Stimulated activated naive B cell treated with anti-CD40 and anti-IgM and Interleukin-4, amounts not matched to agents 10 μg/mL and 1 μg/mL and 100 μg/mL, for 72 hours (primary cell): ENCODE measurements around the gene TOMM5.

Experiments
- ATAC-seq, 2 donors: fragments of 150-1000 bp; cut with Tn5 transposase; replicated peaks; 2 replicates each; pipeline ENCODE4 v1.10.0; 2021; ENCODE audit warnings: moderate library complexity in 1 of 2
- DNase-seq: peaks from one replicate; pipeline ENCODE4 v3.0.0; 2021
- H3K27ac Mint-ChIP-seq: one replicate; pipeline ENCODE4 v1.8.0; 2022; ENCODE audit warnings: mild to moderate bottlenecking, mixed read lengths
- H3K27me3 Mint-ChIP-seq, 2 donors: one replicate each; pipeline ENCODE4 v1.8.0; 2022; ENCODE audit warnings: mixed read lengths in 2 of 2
- H3K36me3 Mint-ChIP-seq, 2 donors: one replicate each; pipeline ENCODE4 v1.8.0; 2022; ENCODE audit warnings: mixed read lengths in 2 of 2, mild to moderate bottlenecking in 1 of 2
- H3K4me1 Mint-ChIP-seq, 2 donors: one replicate each; pipeline ENCODE4 v1.8.0; 2022; ENCODE audit warnings: mixed read lengths in 2 of 2, mild to moderate bottlenecking in 1 of 2
- H3K4me3 Mint-ChIP-seq, 2 donors: one replicate each; pipeline ENCODE4 v1.8.0; 2022; ENCODE audit warnings: mild to moderate bottlenecking in 2 of 2, mixed read lengths in 2 of 2, moderate library complexity in 1 of 2
- H3K9me3 Mint-ChIP-seq, 2 donors: one replicate each; pipeline ENCODE4 v1.8.0; 2022; ENCODE audit warnings: mixed read lengths in 2 of 2, mild to moderate bottlenecking in 1 of 2

TOMM5 gene

DNA sequence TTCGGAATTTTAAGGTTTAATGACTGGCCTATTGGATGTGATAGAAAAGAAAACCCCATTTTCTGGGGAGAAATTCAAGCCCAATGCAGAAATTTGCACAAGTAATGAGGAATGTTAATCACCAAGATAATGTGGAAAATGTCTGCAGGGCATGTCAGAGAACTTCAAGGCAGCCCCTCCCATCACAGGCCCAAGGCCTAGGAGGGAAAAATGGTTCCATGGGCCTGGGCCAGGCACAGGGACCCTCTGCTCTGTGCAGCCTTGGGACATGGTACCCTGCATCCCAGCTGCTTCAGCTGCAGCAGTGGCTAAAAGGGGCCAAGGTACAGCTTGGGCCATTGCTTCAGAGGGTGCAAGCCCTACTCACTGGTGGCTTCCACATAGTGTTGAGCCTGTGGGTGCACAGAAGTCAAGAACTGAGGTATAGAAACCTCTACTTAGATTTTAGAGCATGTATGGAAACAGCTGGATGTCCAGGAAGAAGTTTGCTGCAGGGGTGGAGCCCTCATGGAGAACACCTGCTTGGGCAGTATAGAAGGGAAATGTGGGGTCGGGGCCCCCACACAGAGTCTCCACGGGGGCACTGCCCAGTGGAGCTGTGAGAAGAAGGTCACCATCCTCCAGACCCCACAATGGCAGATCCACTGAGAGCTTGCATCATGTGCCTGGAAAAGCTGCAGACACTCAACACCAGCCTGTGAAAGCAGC lies 28.4 kb downstream of the TOMM5 start:
- no peak overlapping the region for H3K4me3 Mint-ChIP-seq
- H3K36me3 Mint-ChIP-seq = peaks cover 46 to 60% of the 10 kb centered on the region in 2 donors
- H3K4me1 Mint-ChIP-seq = peaks cover 55 to 93% of the 10 kb centered on the region in 2 donors
- no peak for DNase-seq
- no peaks in the 10 kb centered on the region for H3K27me3 Mint-ChIP-seq
- ATAC-seq = no peak
- peak overlapping the region; percentile 20 for H3K27ac Mint-ChIP-seq
- peaks cover 9 to 12% of the 10 kb centered on the region in 2 donors for H3K9me3 Mint-ChIP-seq

DNA sequence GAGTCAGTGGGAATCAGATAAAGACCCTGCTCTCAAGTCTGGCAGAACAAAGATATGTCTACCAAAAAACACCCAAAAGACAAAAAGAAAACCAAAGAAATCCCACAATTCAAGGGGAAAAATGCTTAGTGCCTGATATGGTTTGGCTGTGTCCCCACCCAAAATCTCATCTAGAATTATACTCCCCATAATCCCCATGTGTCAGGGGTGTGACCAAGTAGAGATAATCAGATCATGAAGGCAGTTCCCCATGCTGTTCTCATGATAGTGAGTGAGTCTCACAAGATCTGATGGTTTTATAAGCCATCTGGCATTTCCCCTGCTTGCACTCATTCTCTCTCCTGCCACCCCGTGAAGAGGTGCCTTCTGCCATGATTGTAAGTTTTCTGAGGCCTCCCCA lies 29.6 kb downstream of the TOMM5 start:
- H3K27me3 Mint-ChIP-seq = no peaks in the 10 kb centered on the region
- peaks cover 41 to 58% of the 10 kb centered on the region in 2 donors for H3K36me3 Mint-ChIP-seq
- peak overlapping the region; percentile 47 for H3K27ac Mint-ChIP-seq
- peak overlapping the region in 1 of 2 donors; percentile 30 for H3K4me3 Mint-ChIP-seq
- no peak for ATAC-seq
- no peak for DNase-seq
- peaks cover 9 to 12% of the 10 kb centered on the region in 2 donors for H3K9me3 Mint-ChIP-seq
- peaks cover 53 to 83% of the 10 kb centered on the region in 2 donors for H3K4me1 Mint-ChIP-seq

DNA sequence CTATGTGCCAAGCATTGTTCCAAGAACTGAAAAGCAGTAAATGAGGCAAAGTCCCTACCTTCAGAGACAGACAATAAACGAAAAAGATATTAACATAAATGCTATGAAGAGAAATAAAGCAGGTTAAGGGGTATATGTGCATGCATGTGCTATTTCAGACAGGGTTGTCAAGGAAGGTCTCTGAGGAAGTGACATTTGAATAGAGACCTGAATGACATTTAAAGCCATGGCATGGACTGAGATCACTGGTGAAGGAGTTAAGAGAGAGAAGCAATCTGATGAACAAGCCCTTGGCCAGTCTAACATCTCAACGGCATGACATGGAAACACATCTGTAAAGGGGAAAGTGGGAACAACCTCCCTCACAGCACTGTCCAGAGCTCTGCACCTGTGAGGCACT lies 30.7 kb downstream of the TOMM5 start:
- Mint-ChIP-seq H3K4me1 (peaks cover 52 to 71% of the 10 kb centered on the region in 2 donors), H3K9me3 (peaks cover 9 to 12% of the 10 kb centered on the region in 2 donors), H3K27me3 (no peaks in the 10 kb centered on the region), H3K4me3 (peak overlapping the region; percentile 64 to 65), H3K27ac (peak overlapping the region; percentile 91), H3K36me3 (peaks cover 41 to 65% of the 10 kb centered on the region in 2 donors)
- DNase-seq = no peak
- ATAC-seq = peak; percentile 56 to 70

DNA sequence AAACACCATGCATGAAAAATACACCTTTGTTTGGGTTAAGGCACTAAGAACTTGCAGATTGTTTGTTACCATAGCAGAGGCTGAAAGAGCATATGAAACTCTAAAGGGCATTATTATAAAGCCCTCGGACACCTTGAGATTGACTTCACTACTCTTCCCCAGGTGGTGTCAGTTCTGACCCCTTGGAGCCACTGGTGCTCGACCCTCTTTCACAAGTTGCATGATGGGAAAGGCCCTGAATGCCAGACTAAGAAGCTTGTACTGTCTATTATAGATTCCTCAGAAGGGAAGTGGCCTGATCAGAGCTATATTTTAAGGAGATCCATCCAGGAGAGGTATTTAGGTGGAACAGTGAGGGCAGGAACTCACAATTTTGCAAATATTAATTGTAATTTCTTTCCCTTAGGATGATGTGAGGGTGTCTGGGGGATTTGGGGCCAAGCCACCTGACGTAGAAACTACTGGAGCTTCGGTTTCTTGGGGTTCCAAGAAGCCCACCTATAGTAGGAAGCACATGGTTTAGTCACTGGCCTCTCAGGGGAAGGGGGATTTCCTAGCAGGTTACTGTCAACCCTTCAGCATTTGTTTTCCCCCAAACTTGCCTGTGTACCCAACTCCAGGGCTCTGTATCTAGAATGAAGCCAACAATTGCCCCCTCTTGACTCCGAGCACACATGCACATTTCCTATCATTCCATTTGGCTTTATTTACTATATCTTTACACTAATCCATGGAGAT lies 32.4 kb downstream of the TOMM5 start:
- DNase-seq (no peak), ATAC-seq (peak; percentile 80 to 81)
- Mint-ChIP-seq H3K36me3 (peaks cover 34 to 63% of the 10 kb centered on the region in 2 donors), H3K4me1 (peaks cover 41 to 55% of the 10 kb centered on the region in 2 donors), H3K4me3 (peak overlapping the region in 1 of 2 donors; percentile 8), H3K27me3 (no peaks in the 10 kb centered on the region), H3K9me3 (peaks cover 9% of the 10 kb centered on the region in 2 donors), H3K27ac (peak overlapping the region; percentile 84)

DNA sequence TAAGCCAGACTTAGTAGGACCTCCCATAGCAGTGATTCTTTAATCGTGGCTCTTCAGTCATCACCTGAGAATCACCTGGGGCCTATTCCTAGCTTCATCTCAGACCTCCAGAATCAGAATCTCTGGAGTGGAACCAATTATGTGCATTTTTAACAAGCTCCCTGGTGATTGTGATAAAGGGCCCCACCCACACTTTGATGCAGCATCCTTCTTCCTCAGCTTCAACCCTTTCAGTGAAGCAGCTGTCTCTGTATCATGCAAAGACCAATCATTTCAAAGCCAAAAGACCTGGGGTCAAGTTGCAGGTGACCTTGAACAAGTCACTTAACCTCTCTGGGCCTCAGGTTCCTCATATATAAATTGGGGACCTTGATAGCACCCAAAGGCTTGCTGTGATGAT lies 33.3 kb downstream of the TOMM5 start:
- Mint-ChIP-seq H3K4me3 (no peak overlapping the region), H3K4me1 (peaks cover 40 to 47% of the 10 kb centered on the region in 2 donors), H3K27ac (peak overlapping the region; percentile 42), H3K9me3 (peaks cover 8 to 9% of the 10 kb centered on the region in 2 donors), H3K27me3 (no peaks in the 10 kb centered on the region), H3K36me3 (peaks cover 25 to 54% of the 10 kb centered on the region in 2 donors)
- no peak for ATAC-seq
- no peak for DNase-seq

DNA sequence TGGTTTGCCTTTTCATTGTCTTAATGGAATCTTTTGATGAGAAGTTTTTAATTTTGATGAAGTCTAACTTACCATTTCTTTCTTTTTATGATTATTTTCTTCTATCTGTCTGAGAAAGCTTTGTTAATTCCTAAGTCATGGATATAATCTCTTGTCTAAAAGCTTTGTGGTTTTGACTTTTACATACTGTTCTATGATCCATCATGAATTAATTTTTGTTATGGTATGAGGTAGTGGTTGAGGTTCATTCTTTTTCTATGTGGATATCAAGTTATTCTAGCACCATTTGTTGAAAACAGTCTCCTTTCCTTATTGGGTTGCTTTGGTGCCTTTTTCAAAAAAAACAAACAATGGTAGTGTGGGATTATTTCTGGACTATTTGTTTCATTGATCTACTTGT lies 36.6 kb downstream of the TOMM5 start:
- DNase-seq (no peak), ATAC-seq (no peak)
- H3K4me3 Mint-ChIP-seq = no peak overlapping the region
- H3K4me1 Mint-ChIP-seq = peaks cover 23 to 31% of the 10 kb centered on the region in 2 donors
- H3K27ac Mint-ChIP-seq = no peak overlapping the region
- H3K27me3 Mint-ChIP-seq = no peaks in the 10 kb centered on the region
- H3K36me3 Mint-ChIP-seq = peaks cover 6 to 27% of the 10 kb centered on the region in 2 donors
- H3K9me3 Mint-ChIP-seq = no peaks in the 10 kb centered on the region

DNA sequence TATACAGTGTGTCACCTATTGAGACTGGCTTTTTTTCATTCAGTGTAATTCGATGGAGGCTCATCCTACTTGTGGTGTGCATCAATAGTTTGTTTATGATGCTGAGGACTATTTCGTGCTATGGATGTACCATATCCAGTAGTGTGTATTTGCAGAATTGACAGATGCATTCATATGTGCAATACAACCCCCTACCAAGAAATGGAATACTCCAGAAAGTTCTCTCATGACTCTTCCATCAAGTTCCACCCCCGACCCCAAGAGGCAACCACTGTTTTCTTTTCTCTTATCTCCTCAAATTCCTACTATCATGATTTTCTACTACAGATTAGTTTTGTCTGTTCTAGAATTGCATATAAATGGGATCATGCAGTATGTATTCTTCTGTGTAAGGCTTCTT lies 38.1 kb downstream of the TOMM5 start:
- Mint-ChIP-seq H3K4me1 (peaks cover 19 to 24% of the 10 kb centered on the region in 2 donors), H3K27me3 (no peaks in the 10 kb centered on the region), H3K4me3 (no peak overlapping the region), H3K27ac (no peak overlapping the region), H3K36me3 (peaks cover 4 to 21% of the 10 kb centered on the region in 2 donors), H3K9me3 (no peaks in the 10 kb centered on the region)
- ATAC-seq (no peak), DNase-seq (no peak)

DNA sequence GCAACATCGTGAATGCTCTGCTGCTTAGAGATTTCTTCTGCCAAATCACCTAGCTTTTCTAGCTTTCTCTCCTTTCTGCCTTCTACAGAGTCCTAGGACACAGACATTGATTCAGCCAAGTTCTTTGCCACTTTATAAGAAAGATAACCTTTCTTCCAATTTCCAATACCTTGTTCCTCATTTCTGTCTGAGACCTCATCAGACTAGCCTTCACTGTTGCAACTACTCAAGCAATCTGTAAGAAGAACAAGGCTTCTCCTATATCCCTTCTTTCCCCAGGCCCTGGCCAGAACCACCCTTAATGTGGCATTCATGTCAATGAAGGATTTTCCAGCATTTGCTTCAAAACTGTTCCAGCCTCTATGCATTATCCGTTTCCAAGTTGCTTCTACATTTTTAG lies 40.5 kb downstream of the TOMM5 start:
- Mint-ChIP-seq H3K4me3 (no peak overlapping the region), H3K4me1 (peaks cover 19 to 38% of the 10 kb centered on the region in 2 donors), H3K27me3 (no peaks in the 10 kb centered on the region), H3K27ac (no peak overlapping the region), H3K9me3 (no peaks in the 10 kb centered on the region), H3K36me3 (peaks cover 4 to 18% of the 10 kb centered on the region in 2 donors)
- ATAC-seq = peak; percentile 46 to 56
- DNase-seq = no peak

DNA sequence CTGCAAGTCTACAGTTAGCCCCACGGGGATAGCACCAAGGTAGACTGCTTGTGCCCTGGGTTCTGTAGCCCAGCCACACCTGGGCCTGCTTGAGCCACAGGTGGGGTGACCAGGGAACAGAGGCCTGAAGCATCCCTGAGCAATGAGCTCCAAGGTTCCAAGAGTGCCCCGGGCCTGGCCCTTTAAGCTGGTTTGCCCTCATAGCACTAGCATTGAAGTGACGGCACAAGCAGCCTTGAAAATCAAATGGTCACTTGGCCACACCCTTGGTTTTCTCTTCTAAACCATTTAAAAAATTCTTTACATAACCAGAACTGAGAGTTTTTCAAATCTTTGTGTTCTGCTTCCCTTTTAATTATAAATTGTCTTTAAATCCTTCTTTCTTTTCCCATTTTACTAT lies 40.9 kb downstream of the TOMM5 start:
- no peak overlapping the region for H3K27ac Mint-ChIP-seq
- H3K9me3 Mint-ChIP-seq = no peaks in the 10 kb centered on the region
- no peaks in the 10 kb centered on the region for H3K27me3 Mint-ChIP-seq
- no peak for ATAC-seq
- H3K4me3 Mint-ChIP-seq = no peak overlapping the region
- H3K36me3 Mint-ChIP-seq = peaks cover 4 to 17% of the 10 kb centered on the region in 2 donors
- peaks cover 19 to 38% of the 10 kb centered on the region in 2 donors for H3K4me1 Mint-ChIP-seq
- no peak for DNase-seq

DNA sequence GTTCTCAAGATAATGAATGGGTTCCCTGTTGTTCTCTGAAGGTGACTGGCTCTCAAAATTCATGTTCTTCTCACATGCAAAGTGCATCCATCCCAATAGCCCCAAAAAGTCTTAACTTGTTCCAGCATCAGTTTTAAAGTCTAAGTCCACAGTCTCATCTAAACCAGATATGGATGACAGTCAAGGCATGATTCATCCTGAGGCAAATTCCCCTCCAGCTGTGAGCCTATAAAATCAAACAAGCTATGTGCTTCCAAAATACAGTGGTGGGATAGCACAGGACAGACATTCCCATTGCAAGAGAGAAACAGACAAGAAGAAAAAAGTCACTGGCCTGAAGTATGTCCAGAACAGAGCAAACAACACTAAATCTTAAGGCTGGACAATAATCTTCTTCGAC lies 41.6 kb downstream of the TOMM5 start:
- no peaks in the 10 kb centered on the region for H3K9me3 Mint-ChIP-seq
- H3K4me3 Mint-ChIP-seq = no peak overlapping the region
- peaks cover 4 to 17% of the 10 kb centered on the region in 2 donors for H3K36me3 Mint-ChIP-seq
- DNase-seq (no peak), ATAC-seq (no peak)
- peaks cover 19 to 38% of the 10 kb centered on the region in 2 donors for H3K4me1 Mint-ChIP-seq
- H3K27ac Mint-ChIP-seq = no peak overlapping the region
- no peaks in the 10 kb centered on the region for H3K27me3 Mint-ChIP-seq

DNA sequence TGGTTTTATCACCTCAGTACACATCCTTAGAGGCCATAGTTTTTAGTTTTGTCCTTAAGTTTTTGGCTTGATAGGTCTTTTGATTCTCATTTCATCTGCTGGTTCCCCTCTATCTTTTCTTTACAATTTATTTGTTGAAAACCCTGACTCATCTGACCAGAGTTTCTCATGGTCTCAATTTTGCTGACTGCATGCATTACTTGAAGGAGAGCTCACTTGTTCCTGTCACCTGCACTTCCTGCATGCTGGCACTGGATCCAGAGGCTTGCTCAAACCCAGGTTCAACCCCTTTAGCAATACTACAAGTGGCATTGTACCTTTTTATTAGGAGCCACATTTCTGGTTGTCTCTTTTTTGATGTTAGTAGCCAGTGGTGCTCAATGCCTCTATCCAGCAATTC lies 42.9 kb downstream of the TOMM5 start:
- no peak for ATAC-seq
- H3K27me3 Mint-ChIP-seq = no peaks in the 10 kb centered on the region
- no peak overlapping the region for H3K4me3 Mint-ChIP-seq
- no peaks in the 10 kb centered on the region for H3K9me3 Mint-ChIP-seq
- no peak for DNase-seq
- H3K27ac Mint-ChIP-seq = no peak overlapping the region
- H3K36me3 Mint-ChIP-seq = peaks cover 3 to 20% of the 10 kb centered on the region in 2 donors
- H3K4me1 Mint-ChIP-seq = peaks cover 19 to 38% of the 10 kb centered on the region in 2 donors

DNA sequence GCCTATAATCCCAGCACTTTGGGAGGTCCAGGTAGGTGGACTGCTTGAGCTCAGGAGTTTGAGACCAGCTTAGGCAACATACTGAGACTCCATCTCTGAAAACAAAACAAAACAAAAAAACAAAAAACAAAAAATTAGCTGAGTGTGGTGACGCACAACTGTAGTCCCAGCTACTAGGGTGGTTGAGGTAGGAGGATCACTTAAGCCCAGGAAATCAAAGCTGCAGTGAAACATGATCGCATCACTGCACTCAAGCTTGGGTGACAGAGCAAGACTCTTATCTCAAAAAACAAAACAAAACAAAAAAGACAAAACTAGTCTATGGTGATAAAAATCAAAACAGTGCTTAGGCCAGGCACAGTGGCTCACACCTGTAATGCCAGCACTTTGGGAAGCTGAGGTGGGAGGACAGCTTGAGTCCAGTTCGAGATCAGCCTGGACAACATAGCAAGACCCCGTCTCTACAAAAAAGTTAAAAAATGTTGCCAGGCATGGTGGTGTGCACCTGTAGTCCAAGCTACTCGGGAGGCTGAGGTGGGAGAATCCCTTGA lies 45.0 kb downstream of the TOMM5 start:
- peaks cover 25 to 50% of the 10 kb centered on the region in 2 donors for H3K4me1 Mint-ChIP-seq
- H3K9me3 Mint-ChIP-seq = no peaks in the 10 kb centered on the region
- no peak for DNase-seq
- peaks cover 6 to 20% of the 10 kb centered on the region in 2 donors for H3K36me3 Mint-ChIP-seq
- no peak overlapping the region for H3K27ac Mint-ChIP-seq
- H3K27me3 Mint-ChIP-seq = no peaks in the 10 kb centered on the region
- H3K4me3 Mint-ChIP-seq = no peak overlapping the region
- no peak for ATAC-seq

DNA sequence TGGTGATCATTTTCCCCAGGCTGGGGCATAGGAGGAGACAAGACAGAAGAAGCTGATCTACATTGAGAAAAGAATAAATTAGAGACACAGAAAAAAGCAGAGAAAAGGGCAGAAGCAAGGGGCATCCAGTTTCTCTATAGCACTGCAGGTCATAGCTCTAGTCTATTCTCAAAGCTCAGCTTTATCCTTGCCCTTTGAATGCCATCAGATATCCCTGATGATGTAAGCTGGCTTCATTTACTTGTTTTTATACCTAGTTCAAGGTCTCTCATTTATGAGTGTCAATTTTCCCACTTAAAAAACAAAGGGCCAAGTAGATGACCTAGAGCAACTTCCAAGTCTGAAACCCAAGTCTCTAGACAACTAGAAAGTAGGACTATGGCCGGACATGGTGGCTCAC lies 48.9 kb downstream of the TOMM5 start:
- H3K9me3 Mint-ChIP-seq = no peaks in the 10 kb centered on the region
- H3K4me1 Mint-ChIP-seq = peaks cover 16 to 39% of the 10 kb centered on the region in 2 donors
- H3K27ac Mint-ChIP-seq = no peak overlapping the region
- ATAC-seq (no peak), DNase-seq (no peak)
- H3K27me3 Mint-ChIP-seq = no peaks in the 10 kb centered on the region
- H3K36me3 Mint-ChIP-seq = peaks cover 35 to 38% of the 10 kb centered on the region in 2 donors
- H3K4me3 Mint-ChIP-seq = no peak overlapping the region

DNA sequence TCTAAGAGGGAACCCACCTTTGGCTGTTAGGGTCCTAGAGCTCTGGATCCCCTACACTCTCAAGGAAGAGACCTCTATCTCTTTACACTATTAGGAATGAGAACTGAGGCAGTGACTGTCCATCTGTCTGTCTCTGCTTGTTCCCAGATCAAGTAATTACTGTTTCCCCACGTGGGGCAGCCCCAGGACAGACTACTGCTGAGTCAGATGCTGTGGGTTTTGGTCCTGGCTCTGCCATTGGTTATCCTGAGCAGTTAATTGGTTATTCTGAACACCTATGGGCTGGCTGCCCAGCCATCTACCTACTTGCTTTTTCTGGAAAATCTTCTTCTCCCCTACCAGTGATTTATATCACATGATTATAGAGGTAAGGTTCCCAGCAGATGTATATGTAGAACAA lies 49.5 kb downstream of the TOMM5 start:
- DNase-seq (no peak), ATAC-seq (peak; percentile 60 to 77)
- Mint-ChIP-seq H3K27me3 (no peaks in the 10 kb centered on the region), H3K4me1 (peaks cover 14 to 37% of the 10 kb centered on the region in 2 donors), H3K4me3 (no peak overlapping the region), H3K36me3 (peaks cover 40% of the 10 kb centered on the region in 2 donors), H3K27ac (peak overlapping the region; percentile 14), H3K9me3 (no peaks in the 10 kb centered on the region)
